ENCODE data around the gene CHI3L2. TPM values are rescaled to one million over a fixed set of nuclear protein-coding genes. Genes with fewer than 3 reads are reported as not detected.

CHI3L2 gene
- total and polyA plus RNA-seq, 2 experiments from 2014 or later = 0.68 TPM; not detected in 1

GRCh38 chr1:111236806-111237205, 9.3 kb downstream of the CHI3L2 start:
- ATAC-seq (no peak), DNase-seq (ENCODE audit: low spot score) (peak; percentile 11)
- H3K27ac Mint-ChIP-seq = no peak overlapping the region
- H3K9me3 Mint-ChIP-seq = no peaks in the 10 kb centered on the region; the same call in 2 of the 3 replicates
- peaks cover 2% of the 10 kb centered on the region for H3K27me3 Mint-ChIP-seq (ENCODE audit: insufficient read depth, low read depth, poor library complexity)
- Histone ChIP-seq H3K27me3 (ENCODE audit: insufficient read depth) (no peaks in the 10 kb centered on the region), H3K27ac (ENCODE audit: low read depth) (no peak overlapping the region), H2AFZ (no peak overlapping the region), H3K4me1 (ENCODE audit: insufficient read depth) (0 out of 2 replicates have a peak, but pooled peaks cover 6% of the 10 kb centered on the region), H3K79me2 (replicated peaks; ENCODE audit: insufficient read depth) (no peaks in the 10 kb centered on the region), H3F3A (replicated peaks; ENCODE audit: low read depth) (no peaks in the 10 kb centered on the region), H3K4me3 (no peak overlapping the region), H3K9me2 (ENCODE audit: insufficient read depth) (peaks cover 44% of the 10 kb centered on the region), H4K20me1 (replicated peaks; ENCODE audit: insufficient read depth) (no peaks in the 10 kb centered on the region), H3K4me2 (no peak overlapping the region; the same call in 1 of the 2 replicates), H3K36me3 (ENCODE audit: insufficient read depth) (no peaks in the 10 kb centered on the region)
- peaks cover 22% of the 10 kb centered on the region for H3K4me1 Mint-ChIP-seq
- H3K4me3 Mint-ChIP-seq = no peak overlapping the region
- no peaks in the 10 kb centered on the region for H3K36me3 Mint-ChIP-seq (ENCODE audit: low read depth)
- no peak for TF ChIP-seq STAT1 (IDR thresholded peaks at IDR 0.05; ENCODE audit: unreplicated experiment)
- no peak for TF ChIP-seq ZNF462 (CRISPR knock-in tag; IDR thresholded peaks at IDR 0.05)

GRCh38 chr1:111238056-111238795, 10.7 kb downstream of the CHI3L2 start:
- H3K27me3 Mint-ChIP-seq (ENCODE audit: insufficient read depth, low read depth, poor library complexity) = peaks cover 2% of the 10 kb centered on the region
- no peak overlapping the region for H3K27ac Mint-ChIP-seq
- H3K4me1 Mint-ChIP-seq = peaks cover 22% of the 10 kb centered on the region
- Histone ChIP-seq H3K4me2 (no peak overlapping the region), H3K4me1 (ENCODE audit: insufficient read depth) (0 out of 2 replicates have a peak, but pooled peaks cover 6% of the 10 kb centered on the region), H3K9me2 (ENCODE audit: insufficient read depth) (peaks cover 47% of the 10 kb centered on the region), H2AFZ (no peak overlapping the region), H3K27me3 (ENCODE audit: insufficient read depth) (no peaks in the 10 kb centered on the region), H4K20me1 (replicated peaks; ENCODE audit: insufficient read depth) (no peaks in the 10 kb centered on the region), H3K79me2 (replicated peaks; ENCODE audit: insufficient read depth) (no peaks in the 10 kb centered on the region), H3K4me3 (no peak overlapping the region), H3K27ac (ENCODE audit: low read depth) (no peak overlapping the region), H3F3A (replicated peaks; ENCODE audit: low read depth) (no peaks in the 10 kb centered on the region), H3K36me3 (ENCODE audit: insufficient read depth) (no peaks in the 10 kb centered on the region)
- H3K4me3 Mint-ChIP-seq = no peak overlapping the region
- no peak for ATAC-seq
- H3K36me3 Mint-ChIP-seq (ENCODE audit: low read depth) = no peaks in the 10 kb centered on the region
- no peak for DNase-seq (ENCODE audit: low spot score)
- no peaks in the 10 kb centered on the region for H3K9me3 Mint-ChIP-seq
- no peak for TF ChIP-seq CREB1 (CRISPR knock-in tag; IDR thresholded peaks at IDR 0.05; ENCODE audit: low read depth)
- no peak for TF ChIP-seq EZH2phosphoT487 (IDR thresholded peaks at IDR 0.05; ENCODE audit: unreplicated experiment)
- no peak for TF ChIP-seq REST (IDR thresholded peaks at IDR 0.05; ENCODE audit: unreplicated experiment)
- TF ChIP-seq ZNF114 (CRISPR knock-in tag; IDR thresholded peaks at IDR 0.05) = no peak
- no peak for TF ChIP-seq STAT1 (IDR thresholded peaks at IDR 0.05; ENCODE audit: unreplicated experiment)

Measured in GM23338 (cell line).